NCI-H146 treated with DMSO at 0.1 percent for 48 hours (cell line): Measurements from ENCODE around the gene OR5M10.
"Not testable (repeated sequence)": the region's sequence is repeated elsewhere in the genome, so short reads cannot be mapped to it uniquely, and the experiment has no call there.

Source experiments
- DNase-seq: peaks from one replicate; lab custom pipeline; 2025; ENCODE audit not compliant: unreplicated experiment; lab: John Stamatoyannopoulos, UW

Gene OR5M10

DNA sequence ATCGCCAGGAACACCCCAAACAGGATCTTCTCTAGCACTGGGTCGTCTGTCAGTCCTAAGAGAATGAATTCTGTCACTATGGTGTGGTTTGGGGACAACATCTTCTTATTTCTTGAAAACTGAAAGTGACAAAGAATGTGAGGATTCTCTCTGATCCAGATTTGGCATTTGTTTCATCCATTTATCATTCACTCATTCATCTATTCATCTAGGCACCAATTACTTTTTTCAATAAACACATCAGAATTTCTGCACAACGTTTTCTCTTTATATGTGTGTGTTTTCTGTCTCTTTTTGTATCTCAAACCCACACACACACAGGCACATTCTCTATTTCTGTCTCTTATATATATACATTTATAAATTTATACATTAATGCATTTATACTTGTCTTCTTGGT lies at the start of gene OR5M10:
Gene OR5M10 (minus strand): TSS at position 101 of the 400 bp plus-strand sequence. CDS start 0 bp downstream, at position 101.
- no peak for DNase-seq

DNA sequence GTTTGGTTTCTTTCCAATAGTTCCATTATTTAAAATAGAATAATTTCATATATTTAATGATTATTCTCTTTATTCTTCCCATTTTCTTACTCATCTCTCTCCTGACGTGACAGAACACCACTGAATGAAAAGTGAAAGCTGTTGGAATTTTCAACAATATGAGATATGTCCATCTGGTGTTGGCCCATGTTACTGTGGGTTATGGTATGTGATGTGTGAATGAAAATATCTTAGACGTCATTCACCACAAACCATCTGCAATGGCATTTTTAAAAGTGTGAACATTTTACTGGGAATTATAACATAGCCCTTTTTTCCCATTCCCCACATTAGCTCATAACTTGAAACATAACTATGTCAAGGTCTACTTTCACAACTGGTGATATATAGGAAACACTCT lies 48.4 kb upstream of the OR5M10 start:
- no peak for DNase-seq

DNA sequence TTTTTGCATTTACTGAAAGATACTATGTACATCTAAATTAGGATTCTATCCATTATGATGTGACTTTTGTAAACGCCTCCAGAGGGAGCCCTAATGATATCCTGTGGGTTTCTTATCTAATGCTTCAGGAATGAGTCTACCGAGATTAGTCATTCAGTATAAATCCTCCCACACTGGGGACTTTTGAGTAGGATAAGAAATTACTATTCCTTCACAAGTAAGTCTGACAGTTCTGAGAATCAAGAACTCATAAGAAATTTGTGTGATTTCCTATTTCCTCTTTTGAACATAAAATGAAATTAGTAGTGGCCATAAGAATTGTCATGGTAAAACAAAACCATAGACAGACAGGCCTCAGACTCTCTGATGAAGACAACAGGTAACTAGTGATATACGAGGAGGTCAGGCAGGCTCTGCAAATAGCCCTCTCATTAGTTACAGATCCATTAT lies 47.2 kb upstream of the OR5M10 start:
- DNase-seq, result no peak

DNA sequence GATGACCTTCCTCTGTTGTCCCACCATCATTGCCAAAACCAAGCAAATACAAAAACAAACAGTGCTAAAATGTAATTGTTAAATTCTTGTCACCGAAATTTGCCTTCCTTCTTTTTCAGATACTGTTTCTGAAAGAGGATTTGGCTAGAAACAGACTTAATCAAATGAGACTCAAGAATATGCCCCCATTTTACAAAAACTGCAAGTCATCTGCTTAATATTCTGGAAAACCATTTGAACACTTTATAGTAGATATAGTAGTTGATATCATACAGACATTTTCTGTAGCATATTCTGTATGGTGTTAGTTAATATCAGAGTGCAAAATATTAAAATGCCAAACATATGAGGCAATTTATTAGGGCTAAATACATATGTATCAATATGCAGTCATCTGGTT lies 33.7 kb upstream of the OR5M10 start:
- no peak for DNase-seq

DNA sequence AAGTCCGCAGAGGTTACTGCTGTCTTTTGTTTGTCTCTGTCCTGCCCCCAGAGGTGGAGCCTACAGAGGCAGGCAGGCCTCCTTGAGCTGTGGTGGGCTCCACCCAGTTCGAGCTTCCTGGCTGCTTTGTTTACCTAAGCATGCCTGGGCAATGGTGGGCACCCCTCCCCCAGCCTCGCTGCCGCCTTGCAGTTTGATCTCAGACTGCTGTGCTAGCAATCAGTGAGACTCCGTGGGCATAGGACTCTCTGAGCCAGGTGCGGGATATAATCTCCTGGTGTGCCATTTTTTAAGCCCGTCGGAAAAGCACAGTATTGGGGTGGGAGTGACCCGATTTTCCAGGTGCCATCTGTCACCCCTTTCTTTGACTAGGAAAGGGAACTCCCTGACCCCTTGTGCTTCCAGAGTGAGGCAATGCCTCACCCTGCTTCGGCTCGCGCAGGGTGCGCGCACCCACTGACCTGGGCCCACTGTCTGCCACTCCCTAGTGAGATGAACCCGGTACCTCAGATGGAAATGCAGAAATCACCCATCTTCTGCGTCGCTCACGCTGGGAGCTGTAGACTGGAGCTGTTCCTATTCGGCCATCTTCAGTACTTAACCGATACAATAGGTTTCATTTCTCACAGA lies 14.7 kb upstream of the OR5M10 start:
- DNase-seq, result not testable (repeated sequence)

DNA sequence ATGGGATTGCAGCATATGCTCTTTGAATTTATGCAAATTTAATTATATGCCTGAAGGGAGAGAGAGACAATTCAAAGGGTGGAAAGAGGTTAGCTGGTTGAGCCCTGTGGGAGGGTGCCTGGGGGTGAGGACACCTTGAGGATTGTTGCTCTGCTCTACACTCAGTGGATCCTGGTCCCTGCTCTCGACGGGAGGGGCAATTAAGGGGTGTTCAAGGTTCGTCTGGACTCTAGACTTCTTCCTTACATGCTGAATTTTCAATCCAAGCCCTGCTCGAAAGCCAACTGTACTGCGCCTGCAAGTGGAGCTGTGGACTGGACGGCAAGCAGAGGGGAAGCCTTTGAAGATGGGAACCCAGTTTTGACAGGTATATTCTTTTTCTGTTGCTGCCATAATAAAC lies 18.9 kb downstream of the OR5M10 start:
- DNase-seq, result no peak

DNA sequence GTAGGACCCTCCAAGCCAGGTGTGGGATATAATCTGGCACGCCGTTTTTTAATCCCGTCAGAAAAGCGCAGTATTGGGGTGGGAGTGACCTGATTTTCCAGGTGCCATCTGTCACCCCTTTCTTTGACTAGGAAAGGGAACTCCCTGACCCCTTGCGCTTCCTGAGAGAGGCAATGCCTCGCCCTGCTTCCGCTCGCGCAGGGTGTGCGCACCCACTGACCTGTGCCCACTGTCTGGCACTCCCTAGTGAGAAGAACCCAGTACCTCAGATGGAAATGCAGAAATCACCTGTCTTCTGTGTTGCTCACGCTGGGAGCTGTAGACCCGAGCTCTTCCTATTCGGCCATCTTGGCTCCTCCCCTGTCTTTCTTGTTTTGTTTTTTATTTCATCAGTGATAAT lies 22.8 kb downstream of the OR5M10 start:
- not testable (repeated sequence) for DNase-seq

DNA sequence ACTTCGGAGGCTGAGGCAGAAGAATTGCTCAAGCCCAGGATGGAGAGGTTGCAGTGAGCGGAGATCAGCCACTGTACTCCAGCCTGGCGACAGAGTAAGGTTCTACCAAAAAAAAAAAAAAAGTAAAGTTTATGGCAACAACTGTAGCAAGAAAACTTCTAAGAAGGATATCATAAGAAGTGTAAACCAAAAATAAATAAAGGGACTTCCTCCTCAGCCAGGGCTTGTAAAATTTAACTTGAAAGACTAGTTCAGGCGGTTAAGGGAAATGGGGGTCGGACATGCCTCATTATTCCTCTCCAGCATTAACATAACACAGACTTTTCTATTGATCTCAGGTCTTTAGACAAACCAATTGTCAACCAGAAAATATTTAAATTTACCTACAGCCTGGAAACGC lies 32.0 kb downstream of the OR5M10 start:
- no peak for DNase-seq

DNA sequence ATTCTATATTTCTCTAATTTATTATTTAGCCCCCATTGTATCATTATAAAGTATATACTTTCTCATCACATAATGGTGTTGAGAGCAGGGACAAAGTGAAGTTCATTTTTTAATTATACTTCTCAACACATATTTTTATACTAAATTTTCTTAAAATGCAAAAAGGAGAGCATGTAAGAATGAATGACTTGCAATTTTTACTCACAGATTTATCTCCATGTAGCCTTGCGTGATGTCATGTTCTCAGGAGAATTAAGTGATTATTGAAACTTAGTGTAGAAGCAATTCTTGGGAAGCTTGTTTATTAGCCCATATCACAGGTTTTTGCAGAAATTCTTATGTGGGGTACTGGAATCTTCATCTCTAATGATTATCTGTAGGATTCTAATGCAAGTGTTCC lies 33.8 kb downstream of the OR5M10 start:
- DNase-seq, result no peak

DNA sequence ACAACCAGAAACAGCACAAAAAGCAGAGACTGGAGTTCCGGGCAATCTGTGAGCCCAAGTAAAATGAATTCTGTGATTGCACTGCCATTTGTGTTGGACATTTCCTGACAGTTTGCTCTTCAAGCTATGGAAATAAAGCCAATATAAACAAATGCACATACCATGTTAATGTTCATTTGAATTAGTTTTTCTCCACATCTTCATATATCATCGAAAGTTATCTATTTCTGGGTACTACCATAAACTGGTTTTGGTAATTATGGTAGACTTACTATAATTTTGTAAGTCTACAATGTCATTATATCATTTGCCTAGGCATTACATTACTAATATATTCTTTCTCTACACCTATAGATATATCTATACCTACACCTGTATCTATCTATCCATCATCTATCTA lies 34.4 kb downstream of the OR5M10 start, which contains the start of gene OR5M11:
Gene OR5M11 (minus strand): TSS at position 101 of the 400 bp plus-strand sequence. CDS start 0 bp downstream, at position 101.
- no peak for DNase-seq

DNA sequence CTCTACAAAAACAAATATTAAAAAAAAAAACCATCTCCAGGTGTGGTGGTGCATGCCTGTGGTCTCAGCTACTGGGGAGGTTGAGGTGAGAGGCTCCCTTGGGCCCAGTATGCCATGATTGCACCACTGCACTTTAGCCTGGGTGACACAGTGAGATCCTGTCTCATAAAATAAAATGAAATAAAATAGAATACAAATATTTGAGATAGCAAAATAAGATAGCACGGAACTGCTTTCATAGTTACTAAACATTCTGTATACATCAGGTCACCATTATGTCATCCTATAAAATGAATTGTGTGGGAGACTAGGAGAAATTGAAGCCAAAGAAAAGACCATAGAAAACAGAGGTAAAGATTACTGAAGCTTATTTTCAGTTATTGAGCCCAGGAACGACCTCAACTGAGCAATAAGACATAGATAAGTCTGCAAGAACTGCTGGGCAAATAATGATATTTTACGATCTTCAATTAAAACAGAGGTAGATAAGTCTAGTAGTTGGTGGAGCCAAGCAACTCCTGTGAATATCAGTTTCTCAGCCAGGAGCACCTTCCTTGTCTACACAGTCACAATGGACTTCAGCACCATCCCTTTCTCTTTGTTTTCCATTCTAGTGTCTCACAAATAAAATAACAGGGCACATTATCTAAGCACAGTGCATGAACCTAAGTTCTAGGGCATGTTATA lies 44.3 kb downstream of the OR5M10 start:
- no peak for DNase-seq

DNA sequence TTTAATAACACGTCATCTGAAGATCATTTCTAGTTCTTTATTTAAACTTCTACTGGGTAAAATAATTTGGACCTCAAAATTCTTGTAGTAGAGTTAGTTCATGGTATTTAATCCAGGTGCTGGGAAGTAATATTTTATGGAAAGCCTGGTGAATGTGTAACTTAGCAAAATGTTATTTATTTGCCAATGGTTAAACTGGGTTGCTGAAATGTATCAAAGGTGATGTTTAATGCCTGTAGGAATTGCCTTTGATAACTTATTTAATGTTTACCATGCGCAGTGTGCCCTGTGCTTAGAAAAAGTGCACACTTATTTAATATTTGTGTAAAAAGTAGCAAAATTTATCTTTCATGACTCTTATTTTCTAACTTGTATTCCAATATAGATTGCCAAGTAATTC lies 45.7 kb downstream of the OR5M10 start:
- DNase-seq, result no peak
